Neural progenitor cell (in vitro differentiated cells): Measurements from ENCODE around the gene USE1.

Experiments
- EZH2 ChIP-seq: fragments of 200-600 bp; sonication (generic); IDR thresholded peaks from 2 replicates; pipeline ENCODE4 v1.6.1; 2017; ENCODE audit warnings: antibody characterized with exemption, mild to moderate bottlenecking, moderate library complexity
- TF ChIP-seq, protein P1 (sequence below): fragments of 200-600 bp; sonication (generic); IDR thresholded peaks from 2 replicates; pipeline ENCODE4 v1.5.1; 2017; ENCODE audit warnings: antibody characterized with exemption, mild to moderate bottlenecking

DNA sequence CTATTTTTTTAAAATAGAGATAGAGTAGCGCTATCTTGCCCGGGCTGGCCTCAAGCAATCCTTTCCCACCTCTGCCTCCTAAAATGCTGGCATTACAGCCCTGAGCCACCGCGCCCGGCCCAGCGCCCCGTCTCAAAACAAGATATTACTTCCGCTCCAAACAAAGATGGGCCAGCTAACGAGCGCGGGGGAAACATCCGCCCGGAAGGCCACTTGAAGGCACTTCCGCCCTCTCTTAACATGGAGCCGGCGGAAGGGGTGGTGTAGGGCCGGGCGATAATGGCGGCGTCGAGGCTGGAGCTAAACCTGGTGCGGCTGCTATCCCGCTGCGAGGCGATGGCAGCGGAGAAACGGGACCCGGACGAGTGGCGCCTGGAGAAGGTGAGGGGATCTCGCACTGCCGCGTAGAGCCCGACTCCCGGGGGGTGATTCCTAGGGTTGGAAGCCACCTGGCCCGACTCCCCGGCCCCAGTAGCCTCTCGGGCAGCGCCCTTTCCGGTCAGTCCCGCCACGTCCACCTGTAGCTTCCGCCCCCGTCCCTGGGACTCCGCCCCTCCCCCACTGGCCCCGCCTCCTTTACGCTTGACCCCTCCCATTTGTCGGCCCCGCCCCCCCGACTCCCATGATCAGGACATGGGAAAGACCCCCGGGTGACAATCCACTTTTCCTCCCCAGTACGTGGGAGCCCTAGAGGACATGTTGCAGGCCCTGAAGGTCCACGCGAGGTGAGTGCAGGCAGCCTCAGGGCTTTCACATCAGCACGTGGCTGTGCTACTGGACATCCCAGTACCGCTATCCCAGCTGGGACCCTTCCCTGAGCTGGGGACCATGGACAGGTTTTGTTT is at the start of gene USE1:
- TF ChIP-seq, protein P1, sequence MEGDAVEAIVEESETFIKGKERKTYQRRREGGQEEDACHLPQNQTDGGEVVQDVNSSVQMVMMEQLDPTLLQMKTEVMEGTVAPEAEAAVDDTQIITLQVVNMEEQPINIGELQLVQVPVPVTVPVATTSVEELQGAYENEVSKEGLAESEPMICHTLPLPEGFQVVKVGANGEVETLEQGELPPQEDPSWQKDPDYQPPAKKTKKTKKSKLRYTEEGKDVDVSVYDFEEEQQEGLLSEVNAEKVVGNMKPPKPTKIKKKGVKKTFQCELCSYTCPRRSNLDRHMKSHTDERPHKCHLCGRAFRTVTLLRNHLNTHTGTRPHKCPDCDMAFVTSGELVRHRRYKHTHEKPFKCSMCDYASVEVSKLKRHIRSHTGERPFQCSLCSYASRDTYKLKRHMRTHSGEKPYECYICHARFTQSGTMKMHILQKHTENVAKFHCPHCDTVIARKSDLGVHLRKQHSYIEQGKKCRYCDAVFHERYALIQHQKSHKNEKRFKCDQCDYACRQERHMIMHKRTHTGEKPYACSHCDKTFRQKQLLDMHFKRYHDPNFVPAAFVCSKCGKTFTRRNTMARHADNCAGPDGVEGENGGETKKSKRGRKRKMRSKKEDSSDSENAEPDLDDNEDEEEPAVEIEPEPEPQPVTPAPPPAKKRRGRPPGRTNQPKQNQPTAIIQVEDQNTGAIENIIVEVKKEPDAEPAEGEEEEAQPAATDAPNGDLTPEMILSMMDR, result no peak
- TF ChIP-seq EZH2, result no peak
